HL-60 (cell line): ENCODE measurements around the gene FSTL4.

Experiments used
- GABPA ChIP-seq: IDR thresholded peaks from 2 replicates; pipeline ENCODE4 v1.6.1; 2012; ENCODE audit warnings: low read depth
- POLR2AphosphoS5 ChIP-seq: IDR thresholded peaks from 2 replicates; pipeline ENCODE4 v1.6.1; 2012; ENCODE audit warnings: low read depth
- SPI1 ChIP-seq: IDR thresholded peaks from 2 replicates; pipeline ENCODE4 v1.6.1; 2012; ENCODE audit warnings: low read depth, mild to moderate bottlenecking, borderline replicate concordance
- TF ChIP-seq, protein P1 (sequence below): IDR thresholded peaks from one replicate; pipeline ENCODE4 v1.5.1; 2011; ENCODE audit warnings: low read length, control low read depth, inconsistent platforms; ENCODE audit not compliant: insufficient read depth
- TF ChIP-seq, protein P2 (sequence below): IDR thresholded peaks from 2 replicates; pipeline ENCODE4 v1.6.1; 2012; ENCODE audit warnings: low read depth; ENCODE audit not compliant: insufficient replicate concordance

GRCh38 chr5:133426264-133426663 is 186.1 kb downstream of the FSTL4 start:
- TF ChIP-seq, protein P1, sequence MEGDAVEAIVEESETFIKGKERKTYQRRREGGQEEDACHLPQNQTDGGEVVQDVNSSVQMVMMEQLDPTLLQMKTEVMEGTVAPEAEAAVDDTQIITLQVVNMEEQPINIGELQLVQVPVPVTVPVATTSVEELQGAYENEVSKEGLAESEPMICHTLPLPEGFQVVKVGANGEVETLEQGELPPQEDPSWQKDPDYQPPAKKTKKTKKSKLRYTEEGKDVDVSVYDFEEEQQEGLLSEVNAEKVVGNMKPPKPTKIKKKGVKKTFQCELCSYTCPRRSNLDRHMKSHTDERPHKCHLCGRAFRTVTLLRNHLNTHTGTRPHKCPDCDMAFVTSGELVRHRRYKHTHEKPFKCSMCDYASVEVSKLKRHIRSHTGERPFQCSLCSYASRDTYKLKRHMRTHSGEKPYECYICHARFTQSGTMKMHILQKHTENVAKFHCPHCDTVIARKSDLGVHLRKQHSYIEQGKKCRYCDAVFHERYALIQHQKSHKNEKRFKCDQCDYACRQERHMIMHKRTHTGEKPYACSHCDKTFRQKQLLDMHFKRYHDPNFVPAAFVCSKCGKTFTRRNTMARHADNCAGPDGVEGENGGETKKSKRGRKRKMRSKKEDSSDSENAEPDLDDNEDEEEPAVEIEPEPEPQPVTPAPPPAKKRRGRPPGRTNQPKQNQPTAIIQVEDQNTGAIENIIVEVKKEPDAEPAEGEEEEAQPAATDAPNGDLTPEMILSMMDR = no peak
- TF ChIP-seq, protein P2, sequence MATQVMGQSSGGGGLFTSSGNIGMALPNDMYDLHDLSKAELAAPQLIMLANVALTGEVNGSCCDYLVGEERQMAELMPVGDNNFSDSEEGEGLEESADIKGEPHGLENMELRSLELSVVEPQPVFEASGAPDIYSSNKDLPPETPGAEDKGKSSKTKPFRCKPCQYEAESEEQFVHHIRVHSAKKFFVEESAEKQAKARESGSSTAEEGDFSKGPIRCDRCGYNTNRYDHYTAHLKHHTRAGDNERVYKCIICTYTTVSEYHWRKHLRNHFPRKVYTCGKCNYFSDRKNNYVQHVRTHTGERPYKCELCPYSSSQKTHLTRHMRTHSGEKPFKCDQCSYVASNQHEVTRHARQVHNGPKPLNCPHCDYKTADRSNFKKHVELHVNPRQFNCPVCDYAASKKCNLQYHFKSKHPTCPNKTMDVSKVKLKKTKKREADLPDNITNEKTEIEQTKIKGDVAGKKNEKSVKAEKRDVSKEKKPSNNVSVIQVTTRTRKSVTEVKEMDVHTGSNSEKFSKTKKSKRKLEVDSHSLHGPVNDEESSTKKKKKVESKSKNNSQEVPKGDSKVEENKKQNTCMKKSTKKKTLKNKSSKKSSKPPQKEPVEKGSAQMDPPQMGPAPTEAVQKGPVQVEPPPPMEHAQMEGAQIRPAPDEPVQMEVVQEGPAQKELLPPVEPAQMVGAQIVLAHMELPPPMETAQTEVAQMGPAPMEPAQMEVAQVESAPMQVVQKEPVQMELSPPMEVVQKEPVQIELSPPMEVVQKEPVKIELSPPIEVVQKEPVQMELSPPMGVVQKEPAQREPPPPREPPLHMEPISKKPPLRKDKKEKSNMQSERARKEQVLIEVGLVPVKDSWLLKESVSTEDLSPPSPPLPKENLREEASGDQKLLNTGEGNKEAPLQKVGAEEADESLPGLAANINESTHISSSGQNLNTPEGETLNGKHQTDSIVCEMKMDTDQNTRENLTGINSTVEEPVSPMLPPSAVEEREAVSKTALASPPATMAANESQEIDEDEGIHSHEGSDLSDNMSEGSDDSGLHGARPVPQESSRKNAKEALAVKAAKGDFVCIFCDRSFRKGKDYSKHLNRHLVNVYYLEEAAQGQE = no peak
- TF ChIP-seq POLR2AphosphoS5 (no peak), GABPA (no peak), SPI1 (no peak)
